OCI-LY7 (cell line): ENCODE results near the gene GABRB3. TPM values are rescaled to one million over a fixed set of nuclear protein-coding genes. Genes with fewer than 3 reads are reported as not detected.
"Not testable (repeated sequence)": the region's sequence is repeated elsewhere in the genome, so short reads cannot be mapped to it uniquely, and the experiment has no call there.

Source experiments
- BruUV-seq: library from RNA; stranded (reverse); fragments of 400-500 nt; replicated peaks from 2 replicates; lab custom pipeline; 2021; lab: Mats Ljungman, UMichigan
- CTCF ChIA-PET: fragments of 300-600 bp; sonication (Branson Sonifier 250); formaldehyde crosslinking; loops from one replicate; lab custom pipeline; 2022; ENCODE audit warnings: antibody characterized with exemption; ENCODE audit not compliant: unreplicated experiment; lab: Charles Lee
- POLR2A ChIA-PET: fragments of 300-600 bp; sonication (Branson Sonifier 250); formaldehyde crosslinking; loops from one replicate; lab custom pipeline; 2022; ENCODE audit warnings: antibody characterized with exemption; lab: Charles Lee
- DNase-seq: peaks from one replicate; pipeline ENCODE4 v3.0.0-alpha.2; 2015; ENCODE audit warnings: low spot score
- H2AFZ ChIP-seq: fragments of 200-600 bp; sonication (generic), shearing (Covaris generic); 2 replicates; pipeline ENCODE4 v1.6.1; 2014; ENCODE audit warnings: mild to moderate bottlenecking, antibody characterized with exemption, low read length, moderate library complexity
- H3K27ac ChIP-seq: fragments of 200-600 bp; sonication (generic); 2 replicates; pipeline ENCODE4 v1.5.1; 2014; ENCODE audit warnings: mixed run types, low read depth, mild to moderate bottlenecking, moderate library complexity, low read length, inconsistent platforms; ENCODE audit not compliant: poor library complexity, severe bottlenecking
- H3K36me3 ChIP-seq: fragments of 200-600 bp; sonication (generic); 2 replicates; pipeline ENCODE4 v1.6.1; 2014; ENCODE audit warnings: mild to moderate bottlenecking, antibody characterized with exemption, low read length, moderate library complexity, mixed read lengths; ENCODE audit not compliant: insufficient read depth
- H3K4me1 ChIP-seq: fragments of 200-600 bp; sonication (generic); 2 replicates; pipeline ENCODE4 v1.5.1; 2014; ENCODE audit warnings: mild to moderate bottlenecking, low read length; ENCODE audit not compliant: insufficient read depth, poor library complexity, severe bottlenecking
- H3K4me2 ChIP-seq: fragments of 200-600 bp; sonication (generic); 2 replicates; pipeline ENCODE4 v1.6.1; 2014; ENCODE audit warnings: mild to moderate bottlenecking, low read length
- H3K4me3 ChIP-seq: fragments of 200-600 bp; sonication (generic); 2 replicates; pipeline ENCODE4 v1.5.1; 2014; ENCODE audit warnings: mild to moderate bottlenecking, low read depth, low read length; ENCODE audit not compliant: poor library complexity, severe bottlenecking
- H3K79me2 ChIP-seq: fragments of 200-600 bp; sonication (generic); 2 replicates; pipeline ENCODE4 v1.6.1; 2016; ENCODE audit warnings: low read depth, mild to moderate bottlenecking, low read length, moderate library complexity, mixed read lengths; ENCODE audit not compliant: insufficient read depth
- H3K9me2 ChIP-seq: fragments of 200-600 bp; sonication (generic); 2 replicates; pipeline ENCODE4 v1.6.1; 2016; ENCODE audit warnings: mild to moderate bottlenecking, low read length, mixed read lengths; ENCODE audit not compliant: insufficient read depth
- H3K9me3 ChIP-seq: fragments of 200-600 bp; sonication (generic); 2 replicates; pipeline ENCODE4 v1.6.1; 2014; ENCODE audit warnings: mild to moderate bottlenecking, mixed run types, low read length, mixed read lengths
- H4K20me1 ChIP-seq: fragments of 200-600 bp; sonication (generic); 2 replicates; pipeline ENCODE4 v1.6.1; 2014; ENCODE audit warnings: mild to moderate bottlenecking, antibody characterized with exemption, low read length, moderate library complexity, mixed read lengths; ENCODE audit not compliant: insufficient read depth
- EZH2phosphoT487 ChIP-seq: fragments of 200-600 bp; sonication (generic); IDR thresholded peaks from 2 replicates; pipeline ENCODE4 v1.6.1; 2018; ENCODE audit warnings: low read depth, borderline replicate concordance, mild to moderate bottlenecking, mixed run types, antibody characterized with exemption, low read length, moderate library complexity, mixed read lengths
- intact Hi-C: fragments of 100-400 bp; cut with micrococcal nuclease; formaldehyde crosslinking; loops from one replicate; pipeline ENCODE4 v1.10.0; 2022; ENCODE audit not compliant: unreplicated experiment
- total RNA-seq, 2 experiments: library from RNA; depleted of rRNA in 1 of 2; stranded (reverse); fragments of >200 nt in 1 of 2; shearing (Covaris generic) in 1 of 2; gene quantifications; 2 replicates each; pipeline ENCODE4 v1.2.3, GENCODE V29; 2014 to 2022
- TF ChIP-seq, protein P1 (sequence below): fragments of 200-600 bp; sonication (generic); conservative IDR thresholded peaks from 2 replicates; pipeline ENCODE4 v1.5.1; 2014; ENCODE audit warnings: mild to moderate bottlenecking, antibody characterized with exemption, low read length, moderate library complexity, mixed read lengths

The GABRB3 gene
- total RNA-seq, 2 experiments from 2014 or later: 2.8 to 6.5 TPM

GRCh38 chr15:26722621-26723160 lies 50.2 kb downstream of the GABRB3 start:
- H3K79me2 ChIP-seq: no peaks in the 10 kb centered on the region
- H3K4me1 ChIP-seq: no peaks in the 10 kb centered on the region
- TF ChIP-seq, protein P1, sequence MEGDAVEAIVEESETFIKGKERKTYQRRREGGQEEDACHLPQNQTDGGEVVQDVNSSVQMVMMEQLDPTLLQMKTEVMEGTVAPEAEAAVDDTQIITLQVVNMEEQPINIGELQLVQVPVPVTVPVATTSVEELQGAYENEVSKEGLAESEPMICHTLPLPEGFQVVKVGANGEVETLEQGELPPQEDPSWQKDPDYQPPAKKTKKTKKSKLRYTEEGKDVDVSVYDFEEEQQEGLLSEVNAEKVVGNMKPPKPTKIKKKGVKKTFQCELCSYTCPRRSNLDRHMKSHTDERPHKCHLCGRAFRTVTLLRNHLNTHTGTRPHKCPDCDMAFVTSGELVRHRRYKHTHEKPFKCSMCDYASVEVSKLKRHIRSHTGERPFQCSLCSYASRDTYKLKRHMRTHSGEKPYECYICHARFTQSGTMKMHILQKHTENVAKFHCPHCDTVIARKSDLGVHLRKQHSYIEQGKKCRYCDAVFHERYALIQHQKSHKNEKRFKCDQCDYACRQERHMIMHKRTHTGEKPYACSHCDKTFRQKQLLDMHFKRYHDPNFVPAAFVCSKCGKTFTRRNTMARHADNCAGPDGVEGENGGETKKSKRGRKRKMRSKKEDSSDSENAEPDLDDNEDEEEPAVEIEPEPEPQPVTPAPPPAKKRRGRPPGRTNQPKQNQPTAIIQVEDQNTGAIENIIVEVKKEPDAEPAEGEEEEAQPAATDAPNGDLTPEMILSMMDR: no peak
- TF ChIP-seq EZH2phosphoT487: no peak
- ChIA-PET CTCF (no interaction called here), POLR2A (interaction anchor here (0.6 kb wide), 1 partner anchor 571 kb away, joined by 4 read pairs; no protein-coding TSS in a partner anchor)
- no peak for DNase-seq
- H3K4me3 ChIP-seq: no peak overlapping the region
- H2AFZ ChIP-seq: no peak overlapping the region
- no peaks in the 10 kb centered on the region for H3K36me3 ChIP-seq
- H4K20me1 ChIP-seq: no peaks in the 10 kb centered on the region
- intact Hi-C loops: no loop called here
- no peak overlapping the region for H3K27ac ChIP-seq
- H3K9me2 ChIP-seq: no peaks in the 10 kb centered on the region
- H3K9me3 ChIP-seq: no peaks in the 10 kb centered on the region
- no TSS peak for BruUV-seq
- no peak overlapping the region for H3K4me2 ChIP-seq

DNA sequence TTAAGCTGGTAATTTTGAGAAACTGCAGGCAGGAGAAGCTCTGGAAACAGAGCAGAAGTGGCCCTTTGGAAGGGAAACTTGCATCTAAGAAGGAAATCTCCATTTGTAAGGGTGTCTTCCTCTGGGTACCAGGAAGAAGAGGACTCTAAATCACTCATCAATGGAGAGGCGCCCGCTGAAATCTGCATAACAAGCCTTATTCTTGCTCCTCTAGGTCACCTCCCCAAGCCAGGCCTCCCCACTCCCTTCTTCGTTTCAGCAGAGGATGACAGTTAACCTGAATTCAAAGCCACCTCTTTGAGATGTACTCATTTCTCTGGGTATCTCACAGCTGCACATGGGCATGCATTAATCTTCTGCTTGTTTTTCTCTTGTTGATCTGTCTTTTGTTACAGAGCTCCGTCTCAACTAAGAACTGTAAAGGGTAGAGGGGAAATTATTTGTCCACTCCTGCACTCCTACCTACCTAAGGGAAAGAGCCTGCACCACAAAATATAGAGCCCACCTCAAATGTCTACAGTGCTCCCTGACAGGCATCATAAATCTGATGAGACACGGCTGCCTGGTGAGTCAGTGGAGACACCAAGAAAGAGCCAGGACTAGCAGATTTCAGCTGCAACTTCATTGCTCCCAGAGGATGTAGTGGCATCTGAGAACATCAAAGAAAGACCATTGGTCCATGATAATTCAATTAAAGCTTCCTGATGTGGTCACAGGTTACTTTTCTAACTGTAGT lies 51.5 kb downstream of the GABRB3 start:
- no peaks in the 10 kb centered on the region for H3K9me2 ChIP-seq
- no peaks in the 10 kb centered on the region for H4K20me1 ChIP-seq
- H3K9me3 ChIP-seq: no peaks in the 10 kb centered on the region
- H3K79me2 ChIP-seq: no peaks in the 10 kb centered on the region
- no peak for DNase-seq
- CTCF ChIA-PET: no interaction called here
- POLR2A ChIA-PET: no interaction called here
- no peaks in the 10 kb centered on the region for H3K36me3 ChIP-seq
- TF ChIP-seq EZH2phosphoT487: no peak
- TF ChIP-seq, protein P1: no peak
- H2AFZ ChIP-seq: no peak overlapping the region
- H3K4me2 ChIP-seq: no peak overlapping the region
- intact Hi-C loops: no loop called here
- no peak overlapping the region for H3K27ac ChIP-seq
- no peak overlapping the region for H3K4me3 ChIP-seq
- no peaks in the 10 kb centered on the region for H3K4me1 ChIP-seq
- no TSS peak for BruUV-seq

DNA sequence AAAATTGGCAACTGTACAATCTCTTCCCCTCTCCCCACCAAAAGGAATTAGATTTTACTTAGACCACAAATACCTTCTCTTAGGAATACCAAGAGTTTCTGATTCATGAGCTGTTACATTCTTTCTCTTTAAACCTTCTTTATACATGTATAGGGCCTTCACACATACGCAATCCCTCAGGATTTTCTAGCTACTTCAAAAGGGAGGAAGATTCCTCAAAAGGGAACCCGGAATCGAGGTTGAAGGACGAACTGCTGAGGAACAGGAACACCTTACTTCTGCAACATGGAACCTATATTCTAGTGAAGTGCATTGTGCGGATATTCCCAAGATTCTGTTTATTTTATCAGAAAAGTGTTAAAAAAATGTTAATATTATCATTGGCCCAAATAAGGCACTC lies 52.3 kb downstream of the GABRB3 start:
- no peak for DNase-seq
- Histone ChIP-seq H3K4me2 (no peak overlapping the region), H3K36me3 (no peaks in the 10 kb centered on the region), H4K20me1 (no peaks in the 10 kb centered on the region), H3K4me1 (no peaks in the 10 kb centered on the region), H3K79me2 (no peaks in the 10 kb centered on the region), H3K9me3 (no peaks in the 10 kb centered on the region), H3K9me2 (no peaks in the 10 kb centered on the region), H3K4me3 (no peak overlapping the region), H2AFZ (no peak overlapping the region), H3K27ac (no peak overlapping the region)
- POLR2A ChIA-PET: interaction anchor here (0.6 kb wide), 1 partner anchor 30 kb away, joined by 5 read pairs; no protein-coding TSS in a partner anchor
- CTCF ChIA-PET: no interaction called here
- intact Hi-C loops: no loop called here
- no peak for TF ChIP-seq EZH2phosphoT487
- TF ChIP-seq, protein P1: no peak
- BruUV-seq: no TSS peak

GRCh38 chr15:26719866-26720265 lies 53.0 kb downstream of the GABRB3 start:
- H3K9me3 ChIP-seq, intact Hi-C loops, H2AFZ ChIP-seq, H4K20me1 ChIP-seq, H3K9me2 ChIP-seq, H3K79me2 ChIP-seq, H3K4me3 ChIP-seq, H3K4me2 ChIP-seq, DNase-seq, BruUV-seq, H3K4me1 ChIP-seq, H3K27ac ChIP-seq, H3K36me3 ChIP-seq: not testable (repeated sequence)
- POLR2A ChIA-PET: interaction anchor here (0.6 kb wide), 1 partner anchor 30 kb away, joined by 5 read pairs; no protein-coding TSS in a partner anchor
- CTCF ChIA-PET: interaction anchor here (1.1 kb wide), 1 partner anchor 11 kb away, joined by 3 read pairs; no protein-coding TSS in a partner anchor
